SKM-1 (cell line): Measurements from ENCODE around the gene SNCAIP.
"Not testable (repeated sequence)": the region's sequence is repeated elsewhere in the genome, so short reads cannot be mapped to it uniquely, and the experiment has no call there.

Experiments used
- DNase-seq: peaks from one replicate; lab custom pipeline; 2025; ENCODE audit not compliant: unreplicated experiment; lab: John Stamatoyannopoulos, UW

The SNCAIP gene

DNA sequence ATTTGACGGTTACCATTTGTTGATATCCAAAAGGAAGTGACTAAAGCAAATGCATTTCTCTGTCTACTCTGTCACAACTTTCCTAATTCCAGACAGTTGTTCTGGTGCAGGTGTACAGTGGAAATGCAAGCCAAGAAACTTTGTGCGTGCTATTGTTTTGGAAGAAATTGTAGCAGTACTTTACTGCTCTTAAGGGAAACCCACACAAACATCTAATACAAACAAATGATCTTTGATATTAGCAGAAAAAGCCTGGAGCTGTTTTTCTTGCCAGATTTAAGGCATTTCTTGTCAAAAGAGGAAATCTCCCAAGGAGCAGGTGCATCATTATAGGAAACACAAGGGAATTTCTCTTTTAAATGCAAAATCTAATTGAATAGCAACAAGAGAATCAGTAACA lies 2.0 kb downstream of the SNCAIP start:
- no peak for DNase-seq

DNA sequence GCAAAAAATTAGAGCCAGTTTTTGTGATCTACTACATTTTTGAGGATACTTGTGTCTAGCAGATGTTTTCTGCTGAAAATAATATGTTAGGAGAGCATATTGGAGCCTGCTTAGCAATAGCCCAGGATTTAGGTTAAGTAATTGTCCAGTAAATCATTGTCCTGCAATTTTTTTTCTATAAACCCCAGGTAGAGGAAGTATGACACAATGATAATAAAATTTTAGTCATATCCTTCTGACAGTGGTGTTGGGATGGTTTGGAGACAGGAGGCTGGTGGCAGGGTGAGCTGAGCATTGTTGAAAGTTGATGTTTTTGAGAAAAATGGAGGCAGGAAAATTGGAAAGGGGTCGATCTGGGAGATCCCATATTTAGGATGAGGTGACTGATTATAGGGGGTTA lies 3.5 kb downstream of the SNCAIP start:
- no peak for DNase-seq

DNA sequence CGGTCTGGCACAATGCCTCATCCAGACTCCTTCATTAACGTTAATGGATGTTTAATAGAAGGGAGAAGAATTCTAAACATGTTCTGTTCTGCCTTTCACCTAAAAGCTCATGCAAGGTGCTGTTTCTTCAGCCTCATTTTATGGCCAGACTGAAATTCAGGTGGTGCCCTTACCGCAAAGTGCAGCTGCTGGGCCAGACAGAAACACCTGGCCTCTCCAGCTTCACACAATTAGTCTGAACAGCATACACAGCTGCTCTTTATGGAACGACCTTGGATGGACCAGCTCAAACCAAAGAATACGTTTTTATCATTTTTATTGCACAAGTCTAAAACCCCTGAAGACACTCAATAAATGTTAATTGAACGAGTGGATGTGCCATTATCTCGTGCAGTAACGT lies 4.6 kb downstream of the SNCAIP start:
- no peak for DNase-seq

DNA sequence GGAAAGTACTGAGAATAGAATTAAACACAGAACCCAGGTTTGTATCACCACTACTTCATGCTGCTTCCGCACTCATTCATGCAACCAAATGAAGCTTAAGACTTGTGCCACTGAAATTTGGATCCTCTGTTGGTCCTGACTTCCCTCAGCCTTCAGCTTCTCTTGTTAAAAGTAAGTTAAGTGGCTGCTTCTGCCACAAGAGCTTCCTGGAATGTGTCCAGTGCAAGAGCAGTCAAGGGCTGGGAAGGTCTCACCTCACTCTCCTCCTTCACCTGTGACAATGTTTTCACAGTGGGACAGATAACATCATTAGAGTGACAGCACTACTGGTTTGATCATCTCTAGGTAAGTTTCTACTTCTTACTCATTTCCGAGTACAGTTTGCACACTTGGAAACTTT lies 7.9 kb downstream of the SNCAIP start:
- DNase-seq: no peak

DNA sequence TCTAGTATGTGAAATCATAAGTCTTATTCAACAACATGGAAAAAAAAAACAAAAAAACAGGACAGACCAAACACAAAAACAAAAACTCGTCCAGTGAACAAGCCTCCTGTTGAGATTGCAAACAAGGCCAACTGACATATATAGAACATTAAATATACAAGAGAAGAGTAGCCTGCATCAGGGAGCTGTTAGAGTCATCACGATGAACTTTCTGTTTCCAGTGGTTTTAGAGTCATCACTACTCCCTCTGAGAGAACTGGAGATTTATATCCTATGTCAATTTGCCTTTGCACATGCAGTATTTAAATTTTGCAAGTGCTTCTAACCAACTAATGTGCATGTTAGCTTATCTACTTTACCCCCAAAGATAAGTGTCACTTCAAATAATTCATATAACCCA lies 9.9 kb downstream of the SNCAIP start:
- DNase-seq: no peak

DNA sequence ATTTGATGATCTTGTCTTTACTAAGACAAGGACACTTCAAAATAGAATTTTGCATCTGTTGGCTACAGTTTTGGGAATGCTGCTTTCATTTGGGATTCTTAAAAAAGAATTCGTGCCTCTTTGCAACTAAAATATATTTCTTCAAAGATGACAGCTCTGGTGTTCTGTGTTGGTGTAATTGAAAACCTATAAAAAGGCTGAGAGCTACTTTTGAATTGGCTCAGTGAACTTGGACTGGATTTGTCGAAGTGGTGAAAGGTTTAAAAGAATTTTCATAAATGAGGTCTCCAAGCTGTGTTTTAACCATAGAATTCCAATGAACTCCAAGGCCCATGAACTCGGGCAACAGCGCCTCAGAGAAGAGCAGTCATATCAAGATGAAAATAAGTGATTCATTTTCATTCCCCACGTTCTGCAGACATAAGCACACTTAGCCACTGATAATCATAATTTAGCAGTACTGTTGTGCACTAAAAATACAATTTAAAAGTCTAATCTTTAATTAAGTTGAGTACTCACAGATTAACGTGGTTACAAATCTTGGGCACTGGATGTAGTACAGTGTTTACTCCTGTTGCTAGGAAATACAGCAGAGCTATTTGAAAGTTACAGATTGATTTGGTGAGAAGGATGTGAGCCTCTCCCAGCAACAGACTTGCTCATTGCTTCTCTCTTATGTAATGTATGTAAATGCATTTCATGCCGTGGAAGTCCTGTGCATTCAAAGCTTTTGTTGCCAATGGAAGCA lies 10.9 kb downstream of the SNCAIP start:
- DNase-seq: no peak

DNA sequence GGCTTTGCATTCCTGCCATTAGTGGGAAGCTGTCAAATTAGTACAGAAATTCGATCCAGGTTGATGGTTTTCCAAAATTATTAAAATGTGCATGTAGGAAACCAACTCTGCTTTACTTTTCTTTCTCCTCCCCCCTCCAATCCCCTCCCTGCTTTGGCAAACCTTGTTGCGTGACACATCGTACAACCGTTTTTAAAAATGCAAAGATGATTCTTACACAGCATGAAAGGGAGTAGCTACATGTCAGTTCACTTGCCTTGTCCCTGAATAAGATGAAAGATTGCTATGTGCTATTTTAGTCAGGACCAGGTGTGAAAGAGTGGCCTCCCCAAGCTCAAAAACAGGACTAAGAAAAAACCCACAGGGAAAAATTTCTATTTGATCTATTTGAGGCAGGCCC lies 11.7 kb downstream of the SNCAIP start:
- DNase-seq: no peak

DNA sequence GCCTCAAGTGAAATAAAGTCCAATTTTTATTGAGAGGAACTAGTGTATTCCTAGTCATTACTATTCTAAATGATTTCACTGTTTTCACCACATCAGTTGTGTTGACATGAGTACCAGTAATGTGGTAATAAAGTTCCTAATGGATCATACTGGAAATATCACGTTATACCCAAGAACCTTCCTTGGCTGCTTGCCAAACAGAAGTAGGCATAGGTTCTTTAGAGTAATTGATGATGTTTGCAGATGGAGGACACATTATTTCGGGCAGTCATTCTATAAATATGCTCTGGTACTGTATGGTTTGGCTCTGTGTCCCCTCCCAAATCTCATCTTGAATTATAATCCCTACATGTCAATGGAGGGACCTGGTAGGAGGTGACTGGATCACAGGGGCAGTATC lies 15.1 kb downstream of the SNCAIP start:
- no peak for DNase-seq

DNA sequence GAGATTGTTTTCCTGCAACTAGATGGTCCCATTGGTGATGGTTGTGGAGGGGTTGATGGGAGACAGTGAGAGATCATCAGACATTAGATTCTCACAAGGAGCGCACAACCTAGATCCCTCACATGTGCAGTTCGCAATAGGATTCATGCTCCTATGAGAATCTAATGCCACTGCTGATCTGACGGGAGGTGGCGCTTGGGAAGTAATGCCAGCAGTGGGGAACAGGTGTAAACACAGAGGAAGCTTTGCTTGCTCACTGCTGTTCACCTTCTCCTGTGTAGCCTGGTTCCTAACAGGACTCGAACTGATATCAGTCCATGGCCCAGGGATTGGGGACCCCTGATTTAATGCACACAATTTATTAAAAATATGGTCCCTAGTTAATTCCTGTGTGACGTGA lies 18.8 kb downstream of the SNCAIP start:
- DNase-seq: no peak

DNA sequence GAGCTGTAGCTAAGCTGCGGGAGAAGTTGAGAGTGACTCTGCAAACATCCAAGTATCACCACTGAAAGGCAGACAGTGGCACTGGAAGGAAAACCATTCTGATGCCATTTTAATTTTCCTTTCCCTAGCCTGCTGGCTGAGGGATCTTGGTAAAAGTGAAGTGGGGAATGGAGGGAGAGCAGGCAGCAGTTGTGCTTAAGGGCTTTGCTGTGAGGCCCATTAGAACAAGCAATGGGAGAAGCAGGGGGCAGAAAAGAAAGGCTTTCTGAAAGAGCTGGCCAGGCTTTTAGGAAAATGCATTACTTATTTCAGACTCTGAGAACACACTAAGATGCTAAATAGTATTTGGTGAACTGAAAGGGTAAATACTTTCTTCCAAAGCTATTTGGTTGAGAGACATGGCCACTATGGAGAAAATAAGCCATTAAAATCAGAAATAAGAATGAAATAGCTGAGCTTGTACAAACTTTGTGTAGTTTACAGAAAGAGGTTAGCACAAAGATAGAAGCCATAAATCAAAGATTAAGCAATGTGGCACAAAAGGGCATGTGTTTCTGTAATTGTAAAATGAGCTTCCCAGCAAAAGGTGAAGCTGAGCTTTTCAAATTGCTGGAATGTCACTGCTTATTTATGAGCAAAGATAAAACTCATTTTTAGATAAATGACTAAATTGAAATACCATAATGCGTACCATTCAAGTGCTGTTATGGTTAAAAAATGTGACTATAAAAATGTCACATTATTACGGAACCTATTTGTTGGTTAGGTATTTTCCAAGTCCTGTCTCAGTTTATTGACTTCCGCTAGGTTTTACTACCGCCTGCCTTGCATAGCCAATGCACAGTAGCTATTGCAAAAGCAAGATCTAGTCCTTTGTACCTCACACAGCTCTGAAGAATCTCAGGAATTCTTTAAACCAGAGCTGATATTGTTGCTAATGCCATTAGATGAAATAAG lies 20.8 kb downstream of the SNCAIP start:
- DNase-seq: no peak

DNA sequence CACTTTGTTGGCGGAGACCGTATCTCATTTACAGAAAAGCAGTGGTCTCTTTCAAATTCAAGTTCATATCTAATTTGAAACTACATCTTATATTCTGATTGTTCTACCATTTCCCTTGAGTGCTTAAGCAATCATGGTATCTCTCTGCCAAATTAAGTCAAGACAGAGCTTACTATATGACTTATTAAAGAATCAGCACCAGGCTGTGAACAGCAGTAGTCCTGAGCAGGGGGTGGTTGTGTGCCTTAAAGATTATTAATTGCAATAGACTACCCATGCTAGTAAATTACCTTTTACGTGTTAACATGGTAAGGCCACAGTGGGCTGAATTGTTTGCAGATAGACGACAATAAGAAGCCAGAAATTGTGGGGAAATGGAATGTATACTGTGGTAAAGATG lies 21.5 kb downstream of the SNCAIP start:
- DNase-seq: no peak

DNA sequence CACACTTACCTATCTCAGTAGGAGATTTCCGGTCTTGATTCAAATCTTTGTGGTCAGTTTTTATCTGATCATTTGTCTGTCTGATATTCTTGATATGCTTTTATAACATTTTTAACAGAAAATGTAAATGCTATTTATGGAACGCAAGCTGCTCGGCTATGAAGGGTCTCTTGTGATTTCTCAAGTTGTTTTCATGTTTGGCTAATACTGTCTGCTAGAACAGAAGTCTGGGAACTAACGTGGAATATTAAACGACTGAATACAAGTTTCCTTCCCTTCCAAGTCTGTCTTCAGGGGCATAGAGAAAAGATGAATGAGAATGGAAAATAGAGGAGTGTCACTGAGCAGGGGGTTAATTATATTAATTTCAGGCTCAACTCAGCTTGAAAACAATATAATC lies 27.6 kb downstream of the SNCAIP start:
- no peak for DNase-seq

DNA sequence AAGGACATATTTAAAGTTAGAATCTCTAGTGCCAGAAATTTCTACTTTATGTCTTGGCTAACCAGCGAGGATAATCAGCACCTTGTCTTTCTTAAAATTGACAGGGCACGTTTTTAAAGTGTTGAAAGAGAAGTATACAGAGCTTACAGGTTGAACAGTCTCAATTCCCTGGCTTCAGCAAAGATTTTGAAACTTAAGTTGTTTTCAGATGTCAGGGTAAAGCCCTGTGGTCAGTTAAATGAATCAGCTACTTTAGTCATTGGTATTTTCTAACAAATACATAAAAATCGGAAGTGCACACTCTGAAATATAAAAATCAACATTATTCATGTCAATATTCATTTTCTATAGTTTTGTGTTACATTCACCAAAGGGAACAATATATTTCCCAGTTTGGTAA lies 29.1 kb downstream of the SNCAIP start:
- DNase-seq: no peak

DNA sequence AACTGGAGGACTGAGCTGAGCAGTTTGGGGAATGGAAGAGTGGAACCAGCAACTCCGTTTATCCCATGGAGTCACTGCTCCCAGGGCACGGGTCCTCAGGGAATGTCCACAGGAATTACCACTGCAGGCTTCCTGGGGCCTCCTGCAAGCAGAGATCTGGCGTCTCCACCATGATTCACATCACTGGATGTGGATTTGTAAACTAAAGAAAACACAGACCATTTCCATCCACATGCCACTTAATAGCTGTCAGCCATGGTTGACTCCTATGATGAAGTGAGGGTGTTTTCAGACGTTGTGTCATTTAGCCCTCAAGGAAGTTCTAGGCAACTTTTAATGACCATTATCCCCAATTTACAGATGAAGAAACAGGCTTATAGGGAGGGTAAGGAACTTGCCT lies 30.2 kb downstream of the SNCAIP start:
- no peak for DNase-seq

DNA sequence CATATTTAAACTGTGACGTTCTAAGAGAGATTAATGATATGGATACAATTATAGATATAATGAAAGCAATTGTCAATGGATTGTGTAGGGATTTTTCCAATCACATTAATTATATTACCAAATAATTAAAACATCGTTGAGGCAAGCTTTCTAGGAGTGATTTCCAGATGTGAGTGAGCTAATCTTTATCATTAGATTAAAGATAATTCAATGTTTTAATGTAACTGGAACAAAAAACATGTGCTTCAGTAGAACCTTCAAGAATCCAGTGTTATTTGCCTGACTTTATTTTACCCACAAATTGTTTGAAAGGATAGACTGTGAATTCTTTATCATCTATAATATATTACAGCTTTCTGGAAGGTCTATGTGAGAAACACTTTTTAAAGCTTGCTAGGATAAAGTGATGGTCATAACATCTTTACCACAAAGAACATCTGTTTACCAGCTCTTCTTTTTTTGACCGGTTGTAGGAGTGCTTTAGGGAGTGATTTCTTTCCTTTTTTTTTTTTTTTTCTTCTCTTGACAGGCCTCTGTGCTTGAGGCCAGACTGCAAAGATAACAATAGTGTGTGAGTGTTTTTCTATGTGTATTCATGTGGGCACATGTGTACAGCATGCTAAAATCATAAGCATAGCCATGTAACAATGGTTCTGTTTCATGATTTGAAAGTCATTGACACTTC lies 35.0 kb downstream of the SNCAIP start:
- no peak for DNase-seq

DNA sequence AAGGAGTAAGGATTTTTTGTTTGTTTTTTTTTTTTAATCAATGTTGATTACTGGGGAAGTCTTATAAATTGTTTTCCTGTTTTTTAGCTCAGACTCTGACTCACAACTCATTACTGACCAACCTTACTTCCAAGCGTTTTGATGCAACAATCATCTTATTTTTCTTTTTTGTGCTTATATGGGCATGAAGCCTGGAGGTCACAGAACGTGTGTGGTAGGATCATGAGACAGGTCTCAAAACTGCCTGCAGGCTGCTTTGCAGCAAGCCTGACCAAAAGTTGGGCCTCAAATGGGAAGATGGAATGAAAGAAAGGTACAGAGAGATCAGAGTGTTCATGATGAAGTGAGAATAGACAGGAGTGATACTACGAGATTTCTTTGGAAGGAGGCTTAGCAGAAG lies 38.5 kb downstream of the SNCAIP start:
- no peak for DNase-seq

DNA sequence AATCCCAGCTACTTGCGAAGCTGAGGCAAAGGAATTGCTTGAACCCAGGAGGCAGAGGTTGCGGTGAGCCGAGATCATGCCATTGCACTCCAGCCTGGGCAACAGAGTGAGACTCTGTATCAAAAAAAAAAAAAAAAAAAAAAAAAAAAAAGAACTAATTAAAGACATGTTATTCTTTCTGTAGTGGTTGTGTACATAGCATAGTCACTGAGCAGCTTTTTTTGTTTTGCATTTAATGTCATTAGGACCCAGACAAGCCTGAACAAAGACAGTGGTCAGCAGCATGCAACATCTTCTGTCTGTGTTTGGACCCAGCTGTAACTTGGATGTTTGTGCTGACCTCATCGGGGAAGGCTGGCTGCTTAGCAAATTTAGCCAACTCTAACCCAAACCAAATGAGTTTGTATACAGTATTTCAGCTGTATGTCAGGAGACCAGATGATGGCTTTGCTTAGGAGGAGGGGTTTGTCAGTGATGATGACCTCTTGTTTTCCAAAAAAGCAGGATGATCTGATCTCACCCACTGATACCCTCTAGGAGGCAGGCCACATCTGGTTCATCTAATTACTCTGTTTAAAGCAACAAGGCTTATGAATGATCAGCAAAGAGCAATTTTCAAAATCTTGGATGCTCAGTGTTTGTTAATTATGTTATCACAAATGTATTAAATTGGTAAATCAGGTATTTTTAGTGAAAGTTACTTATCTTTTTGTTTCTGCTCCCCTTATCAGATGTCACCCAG lies 39.5 kb downstream of the SNCAIP start:
- DNase-seq: no peak

DNA sequence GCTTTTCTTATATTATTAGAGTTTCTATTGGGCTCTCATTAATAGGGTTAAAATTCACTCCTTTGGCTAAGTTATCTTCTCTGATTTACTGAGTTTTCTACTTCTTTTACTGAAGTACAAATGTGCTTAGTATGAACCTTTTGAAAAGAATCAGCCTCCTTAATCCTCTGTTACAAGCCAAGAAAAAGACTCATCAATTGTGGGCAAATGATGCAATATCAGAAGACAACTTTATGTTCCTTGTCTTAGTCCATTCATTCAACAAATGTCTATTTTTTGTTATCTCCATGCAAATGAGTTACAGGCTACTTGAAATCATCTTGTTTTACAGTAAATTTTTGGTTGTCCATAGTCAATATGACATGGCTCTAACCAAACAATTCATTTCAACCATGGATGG lies 40.3 kb downstream of the SNCAIP start:
- no peak for DNase-seq

DNA sequence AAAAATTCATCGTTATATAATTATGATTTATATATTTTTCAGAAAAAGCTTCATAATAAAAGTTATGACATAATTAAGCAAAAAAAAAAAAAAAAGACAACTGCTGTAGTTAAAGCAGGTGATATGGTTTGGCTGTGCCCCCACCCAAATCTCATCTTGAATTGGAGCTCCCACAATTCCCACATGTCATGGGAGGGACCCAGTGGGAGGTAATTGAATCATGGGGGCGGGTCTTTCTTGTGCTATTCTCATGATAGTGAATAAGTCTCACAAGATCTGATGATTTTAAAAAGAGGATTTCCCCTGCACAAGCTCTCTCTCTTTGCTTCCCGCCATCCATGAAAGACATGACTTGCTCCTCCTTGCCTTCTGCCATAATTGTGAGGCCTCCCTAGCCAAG lies 41.3 kb downstream of the SNCAIP start:
- DNase-seq: not testable (repeated sequence)

DNA sequence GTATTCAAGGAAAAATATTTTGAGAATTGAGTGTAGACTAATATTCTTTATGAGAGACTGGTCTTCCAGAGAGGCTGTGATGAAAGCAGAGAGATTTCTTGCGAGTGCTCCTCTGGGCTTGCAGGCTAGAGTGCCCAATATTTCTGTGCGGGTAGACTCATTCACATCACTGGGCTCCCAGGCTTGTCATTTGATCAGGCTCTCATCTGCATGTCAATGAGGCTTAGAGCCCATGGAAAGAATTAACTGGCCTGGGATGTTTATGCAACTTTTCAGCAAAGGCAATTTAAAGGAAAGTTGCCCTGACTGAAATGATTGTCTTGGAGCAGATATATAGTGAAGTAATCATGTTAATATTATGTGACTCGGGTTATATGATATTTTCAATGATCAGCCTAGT lies 42.3 kb downstream of the SNCAIP start:
- no peak for DNase-seq

DNA sequence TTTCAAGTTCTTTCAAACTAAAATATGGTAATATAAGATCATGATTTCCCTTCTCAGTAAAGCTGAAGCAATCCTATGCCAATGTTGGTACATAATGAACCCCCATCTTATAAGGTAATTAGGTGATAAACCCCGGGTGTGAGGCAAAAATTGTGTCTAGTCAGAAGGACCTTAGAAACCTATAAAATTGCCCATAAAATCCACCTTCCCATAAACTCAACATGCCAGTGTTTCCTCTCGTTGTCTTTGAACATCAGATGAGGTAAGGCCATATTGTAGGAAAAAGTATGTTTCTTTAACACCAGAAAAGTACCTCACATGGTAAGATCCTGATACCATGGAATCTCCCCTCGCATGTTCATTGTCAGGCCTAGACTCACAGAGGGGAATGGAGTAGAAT lies 43.3 kb downstream of the SNCAIP start:
- no peak for DNase-seq
